ENCODE data around the gene WBP1L.

DNA sequence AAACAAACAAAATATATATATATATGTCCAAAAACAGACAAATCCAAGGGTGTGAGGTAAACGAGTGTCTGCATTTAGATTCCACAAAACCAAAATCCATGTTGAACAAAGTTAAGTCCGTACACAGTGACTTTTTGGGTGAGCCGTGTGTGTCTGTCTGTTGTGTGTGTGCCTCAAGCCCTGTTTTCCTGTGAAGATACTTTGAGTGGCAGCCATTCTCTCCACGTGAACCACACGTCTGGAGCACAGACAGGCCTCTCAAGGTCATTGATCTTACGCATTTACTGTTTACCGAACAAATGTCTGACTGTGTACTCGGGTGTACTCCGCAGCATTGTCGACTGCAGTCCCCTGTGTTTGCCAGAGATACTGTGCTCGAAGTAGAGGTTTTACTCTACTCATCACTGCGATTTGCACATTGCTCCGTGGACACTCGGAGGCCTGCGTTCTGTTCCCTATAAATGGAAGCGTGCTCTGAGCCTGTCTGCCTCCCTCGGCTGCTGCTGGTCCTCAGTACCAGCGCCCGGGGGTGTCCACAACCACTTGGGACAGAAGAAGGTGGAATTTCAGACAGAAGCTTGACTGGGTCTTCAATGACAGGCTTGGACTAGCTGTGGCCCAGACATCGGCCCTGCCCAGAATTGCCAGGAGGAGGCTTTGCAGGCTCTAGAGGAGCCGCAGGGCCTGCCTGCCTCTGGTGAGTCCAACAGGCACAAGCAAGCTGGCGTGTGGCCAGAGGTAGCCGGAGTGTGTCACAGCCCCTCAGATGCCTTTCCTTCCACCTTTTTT lies 71.3 kb downstream of the WBP1L start:
- TF ChIP-seq, protein P1, sequence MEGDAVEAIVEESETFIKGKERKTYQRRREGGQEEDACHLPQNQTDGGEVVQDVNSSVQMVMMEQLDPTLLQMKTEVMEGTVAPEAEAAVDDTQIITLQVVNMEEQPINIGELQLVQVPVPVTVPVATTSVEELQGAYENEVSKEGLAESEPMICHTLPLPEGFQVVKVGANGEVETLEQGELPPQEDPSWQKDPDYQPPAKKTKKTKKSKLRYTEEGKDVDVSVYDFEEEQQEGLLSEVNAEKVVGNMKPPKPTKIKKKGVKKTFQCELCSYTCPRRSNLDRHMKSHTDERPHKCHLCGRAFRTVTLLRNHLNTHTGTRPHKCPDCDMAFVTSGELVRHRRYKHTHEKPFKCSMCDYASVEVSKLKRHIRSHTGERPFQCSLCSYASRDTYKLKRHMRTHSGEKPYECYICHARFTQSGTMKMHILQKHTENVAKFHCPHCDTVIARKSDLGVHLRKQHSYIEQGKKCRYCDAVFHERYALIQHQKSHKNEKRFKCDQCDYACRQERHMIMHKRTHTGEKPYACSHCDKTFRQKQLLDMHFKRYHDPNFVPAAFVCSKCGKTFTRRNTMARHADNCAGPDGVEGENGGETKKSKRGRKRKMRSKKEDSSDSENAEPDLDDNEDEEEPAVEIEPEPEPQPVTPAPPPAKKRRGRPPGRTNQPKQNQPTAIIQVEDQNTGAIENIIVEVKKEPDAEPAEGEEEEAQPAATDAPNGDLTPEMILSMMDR (conservative IDR thresholded peaks at IDR 0.05; ENCODE audit: low read depth, low read length), result no peak
- no peak for TF ChIP-seq EZH2 (IDR thresholded peaks at IDR 0.05; ENCODE audit: low read length, unreplicated experiment)
- TF ChIP-seq EZH2phosphoT487 (IDR thresholded peaks at IDR 0.05; ENCODE audit: borderline replicate concordance, low read length), result no peak

All from PC-3 (cell line).